GM19351 (cell line): Measurements from ENCODE around the gene NRL.

ENCODE experiments used
- ATAC-seq: cut with Tn5 transposase; IDR thresholded peaks from one replicate; pipeline ENCODE4 v1.9.1; 2021; ENCODE audit warnings: mild to moderate bottlenecking, moderate library complexity; ENCODE audit not compliant: unreplicated experiment

NRL gene

GRCh38 chr14:24145219-24145618 lies 30.5 kb upstream of the NRL start:
- ATAC-seq, result no peak

- ATAC-seq, result no peak
These were observed 29.7 kb upstream of the NRL start for GRCh38 chr14:24144451-24144850.

GRCh38 chr14:24143511-24143910 lies 28.8 kb upstream of the NRL start:
- ATAC-seq, result no peak

- peak; percentile 86 for ATAC-seq
These were observed 26.5 kb upstream of the NRL start, which contains the start of gene EMC9 for GRCh38 chr14:24141097-24141880. TSS of gene EMC9 (minus strand) at chr14:24141591. CDS start at chr14:24141304, 287 bp downstream.

- ATAC-seq, result no peak
These were observed 24.7 kb upstream of the NRL start for GRCh38 chr14:24139272-24139934.

- no peak for ATAC-seq
These were observed 23.9 kb upstream of the NRL start for GRCh38 chr14:24138396-24139271.

GRCh38 chr14:24137529-24138395 lies 23.0 kb upstream of the NRL start:
- no peak for ATAC-seq

- ATAC-seq, result no peak
These were observed 22.2 kb upstream of the NRL start for GRCh38 chr14:24136684-24137528.

GRCh38 chr14:24135834-24136683 lies 21.3 kb upstream of the NRL start, which contains the start of gene PSME1:
TSS of gene PSME1 (plus strand) at chr14:24136194. CDS start at chr14:24136263, 69 bp downstream.
- peak; percentile 81 for ATAC-seq

- ATAC-seq, result peak; percentile 12
These were observed 20.8 kb upstream of the NRL start for GRCh38 chr14:24135584-24135833.

- ATAC-seq, result no peak
These were observed 19.0 kb upstream of the NRL start for GRCh38 chr14:24133735-24134134.

GRCh38 chr14:24132976-24133375 lies 18.2 kb upstream of the NRL start:
- no peak for ATAC-seq

- no peak for ATAC-seq
These were observed 17.4 kb upstream of the NRL start for GRCh38 chr14:24132061-24132685.

GRCh38 chr14:24131549-24131966 lies 16.8 kb upstream of the NRL start:
- no peak for ATAC-seq

GRCh38 chr14:24130717-24131548 lies 16.2 kb upstream of the NRL start:
- no peak for ATAC-seq

GRCh38 chr14:24130380-24130716 lies 15.6 kb upstream of the NRL start, which contains the start of gene FITM1:
TSS of gene FITM1 (plus strand) at chr14:24130659. CDS start at chr14:24131564, 905 bp downstream.
- ATAC-seq, result no peak

- ATAC-seq, result no peak
These were observed 14.8 kb upstream of the NRL start for GRCh38 chr14:24129410-24129998.
